Mesenchymal stem cell (in vitro differentiated cells and primary cell): ENCODE data around the gene ARF1.

Source experiments
- DNase-seq: peaks from one replicate; pipeline ENCODE4 v3.0.0-alpha.2; 2013
- H2AFZ ChIP-seq: one replicate; pipeline ENCODE4 v1.6.1; 2013; ENCODE audit warnings: low read depth, mild to moderate bottlenecking, control low read depth, inconsistent platforms, low read length, moderate library complexity
- H2AK5ac ChIP-seq: 2 replicates; pipeline ENCODE4 v1.6.1; 2013; ENCODE audit warnings: low read length, moderate library complexity, mild to moderate bottlenecking, inconsistent platforms; ENCODE audit not compliant: severe bottlenecking
- H2BK120ac ChIP-seq: one replicate; pipeline ENCODE4 v1.6.1; 2013; ENCODE audit warnings: low read depth, mild to moderate bottlenecking, inconsistent platforms, low read length, moderate library complexity
- H2BK12ac ChIP-seq, 2 experiments: one replicate each; pipeline ENCODE4 v1.6.1; 2013; ENCODE audit warnings: inconsistent platforms in 2 of 2, low read length in 2 of 2, mild to moderate bottlenecking in 2 of 2, moderate library complexity in 2 of 2, control low read depth in 1 of 2
- H2BK15ac ChIP-seq: one replicate; pipeline ENCODE4 v1.6.1; 2013; ENCODE audit warnings: mild to moderate bottlenecking, low read depth, inconsistent platforms; ENCODE audit not compliant: poor library complexity, severe bottlenecking
- H2BK5ac ChIP-seq: 2 replicates; pipeline ENCODE4 v1.6.1; 2013; ENCODE audit warnings: low read depth, mild to moderate bottlenecking, low read length, control low read depth, inconsistent platforms; ENCODE audit not compliant: poor library complexity, severe bottlenecking
- H3K14ac ChIP-seq, 2 experiments: one replicate each; pipeline ENCODE4 v1.6.1; 2013; ENCODE audit warnings: inconsistent platforms in 2 of 2, low read length in 2 of 2, control low read depth in 1 of 2, mild to moderate bottlenecking in 1 of 2, moderate library complexity in 1 of 2
- H3K18ac ChIP-seq, 2 experiments: one replicate each; pipeline ENCODE4 v1.6.1; 2013; ENCODE audit warnings: inconsistent platforms in 2 of 2, low read length in 2 of 2, control low read depth in 1 of 2, low read depth in 1 of 2, mild to moderate bottlenecking in 1 of 2
- H3K23ac ChIP-seq, 2 experiments: one replicate each; pipeline ENCODE4 v1.6.1; 2013; ENCODE audit warnings: inconsistent platforms in 2 of 2, low read length in 2 of 2, mild to moderate bottlenecking in 2 of 2, moderate library complexity in 2 of 2, control low read depth in 1 of 2
- H3K27ac ChIP-seq: 2 replicates; pipeline ENCODE4 v1.5.1; 2013; ENCODE audit warnings: mild to moderate bottlenecking, moderate library complexity, low read length, control low read depth, inconsistent platforms; ENCODE audit not compliant: poor library complexity, severe bottlenecking
- H3K27me3 ChIP-seq, 2 experiments: 2 replicates each; pipeline versions ENCODE4 v1.6.1 to v1.7.0; 2013; ENCODE audit warnings: low read length in 2 of 2, mild to moderate bottlenecking in 2 of 2, moderate library complexity in 2 of 2, control low read depth in 1 of 2, inconsistent platforms in 1 of 2; ENCODE audit not compliant: control insufficient read depth in 1 of 2, insufficient read depth in 1 of 2
- H3K36me3 ChIP-seq, 2 experiments: 2 replicates each; pipeline versions ENCODE4 v1.6.1 to v1.7.0; 2013; ENCODE audit warnings: low read length in 2 of 2, control low read depth in 1 of 2, inconsistent platforms in 1 of 2, low read depth in 1 of 2, mild to moderate bottlenecking in 1 of 2; ENCODE audit not compliant: insufficient read depth in 2 of 2, control insufficient read depth in 1 of 2
- H3K4ac ChIP-seq, 2 experiments: one replicate each; pipeline ENCODE4 v1.6.1; 2013; ENCODE audit warnings: inconsistent platforms in 2 of 2, low read length in 2 of 2, mild to moderate bottlenecking in 2 of 2, moderate library complexity in 2 of 2, control low read depth in 1 of 2, low read depth in 1 of 2
- H3K4me1 ChIP-seq: 2 replicates; pipeline ENCODE4 v1.6.1; 2013; ENCODE audit warnings: low read depth, low read length, control low read depth; ENCODE audit not compliant: control insufficient read depth, insufficient read depth
- H3K4me2 ChIP-seq: 2 replicates; pipeline ENCODE4 v1.6.1; 2013; ENCODE audit warnings: low read length, mild to moderate bottlenecking, inconsistent platforms; ENCODE audit not compliant: poor library complexity, severe bottlenecking
- H3K4me3 ChIP-seq, 2 experiments: 2 replicates each; pipeline versions ENCODE4 v1.5.1 to v1.7.0; 2013; ENCODE audit warnings: low read length in 2 of 2, mild to moderate bottlenecking in 2 of 2, control low read depth in 1 of 2, low read depth in 1 of 2; ENCODE audit not compliant: insufficient read depth in 1 of 2
- H3K79me1 ChIP-seq: replicated peaks from 2 replicates; pipeline ENCODE4 v1.6.1; 2013; ENCODE audit warnings: mild to moderate bottlenecking, control low read depth, low read length, inconsistent platforms; ENCODE audit not compliant: poor library complexity, severe bottlenecking
- H3K9ac ChIP-seq: 2 replicates; pipeline ENCODE4 v1.7.0; 2013; ENCODE audit warnings: mild to moderate bottlenecking, low read length, moderate library complexity
- H3K9me3 ChIP-seq: 2 replicates; pipeline ENCODE4 v1.7.0; 2013; ENCODE audit warnings: mild to moderate bottlenecking, low read length; ENCODE audit not compliant: control insufficient read depth
- H4K8ac ChIP-seq: one replicate; pipeline ENCODE4 v1.6.1; 2013; ENCODE audit warnings: inconsistent platforms, mild to moderate bottlenecking, low read length, moderate library complexity
- H4K91ac ChIP-seq: one replicate; pipeline ENCODE4 v1.6.1; 2013; ENCODE audit warnings: mild to moderate bottlenecking, low read length, inconsistent platforms
- WGBS: methylation state at CpG from one replicate; pipeline ENCODE4 v1.1.7; 2013; ENCODE audit warnings: mixed read lengths; 5-methylcytosine and 5-hydroxymethylcytosine counted together

Gene ARF1

DNA sequence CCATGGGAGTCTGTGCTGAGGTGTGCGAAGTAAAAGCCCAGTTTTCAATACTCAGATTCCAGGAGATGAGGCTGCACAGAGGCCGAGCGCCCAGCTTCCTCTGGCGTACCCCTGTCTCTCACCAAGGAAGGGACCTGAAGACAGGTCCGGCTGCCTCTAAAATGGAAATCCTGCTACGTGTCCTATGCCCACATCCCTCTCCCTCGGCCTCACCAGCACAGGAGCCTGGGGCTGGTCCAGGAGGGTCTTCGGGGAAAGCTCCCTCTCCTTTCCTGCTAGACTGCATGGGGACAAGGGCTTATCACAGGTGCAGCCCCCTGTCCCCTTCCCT is 26.2 kb downstream of the ARF1 start:
- Histone ChIP-seq H4K91ac (peak overlapping the region; percentile 89), H3K27me3 (no peaks in the 10 kb centered on the region), H3K79me1 (peaks cover 30% of the 10 kb centered on the region), H3K4me3 (peak overlapping the region; percentile 85 to 99), H4K8ac (peak overlapping the region; percentile 99), H3K4ac (peak overlapping the region in 1 of 2 experiments; percentile 94), H3K18ac (peak overlapping the region; percentile 82 to 96), H3K4me2 (peak overlapping the region; percentile 68), H3K9me3 (no peaks in the 10 kb centered on the region), H2AK5ac (no peak overlapping the region), H3K9ac (peak overlapping the region; percentile 93), H2BK12ac (peak overlapping the region in 1 of 2 experiments; percentile 18), H3K36me3 (peaks cover 23 to 33% of the 10 kb centered on the region in 2 experiments), H2BK120ac (no peak overlapping the region), H2AFZ (peak overlapping the region; percentile 96), H2BK5ac (no peak overlapping the region), H3K23ac (peak overlapping the region in 1 of 2 experiments; percentile 98), H3K14ac (peak overlapping the region in 1 of 2 experiments; percentile 85), H3K4me1 (peaks cover 24% of the 10 kb centered on the region), H3K27ac (no peak overlapping the region), H2BK15ac (no peak overlapping the region)
- no peak for DNase-seq
- WGBS: 16% methylated on average over 8 of the region's 8 CpGs

DNA sequence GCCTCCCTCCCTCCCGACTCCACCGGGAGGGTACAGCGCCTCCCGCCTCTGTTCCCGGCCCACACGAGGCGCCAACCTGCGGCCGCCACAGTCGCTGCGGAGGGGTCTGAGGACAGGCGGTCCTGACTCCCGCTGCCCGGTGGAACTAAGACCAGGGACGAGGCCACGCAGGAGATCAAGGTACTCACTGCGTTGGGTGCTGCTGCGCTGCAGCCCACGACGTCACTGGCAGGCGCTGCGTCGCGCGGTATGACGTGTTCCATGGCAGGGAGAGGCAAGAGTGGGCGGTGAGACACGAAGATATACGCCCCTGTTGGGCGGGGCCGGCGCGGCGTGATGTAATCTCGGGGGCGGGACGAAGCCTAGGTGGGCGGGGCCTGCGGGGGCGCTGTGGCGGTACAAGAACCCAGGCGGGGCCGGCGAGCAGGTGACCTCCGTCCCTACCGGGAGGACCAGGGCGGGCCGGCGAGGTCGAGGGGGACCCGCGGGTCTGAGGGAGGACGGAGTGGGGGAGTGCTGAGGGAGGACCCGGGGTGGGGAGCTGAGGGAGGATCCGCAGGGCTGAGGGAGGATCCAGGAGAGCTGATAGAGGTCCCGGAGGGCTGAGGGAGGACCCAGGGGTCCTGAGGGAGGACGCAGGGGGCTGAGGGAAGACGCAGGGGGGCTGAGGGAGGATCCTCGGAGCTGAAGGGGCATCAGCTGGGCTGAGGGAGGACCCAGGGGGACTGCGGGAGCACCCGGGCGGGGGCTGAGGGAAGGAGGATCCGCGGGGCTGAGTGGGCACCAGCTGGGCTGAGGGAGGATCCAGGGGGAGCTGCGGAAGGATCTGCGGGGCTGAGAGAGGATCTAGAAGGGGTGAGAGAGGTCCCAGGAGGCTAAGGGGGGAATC is 26.8 kb downstream of the ARF1 start, which contains the start of gene MRPL55:
MRPL55 (minus strand) TSS at position 227 of the 889 bp plus-strand sequence. CDS start 1,039 bp downstream, outside the sequence.
- H3K9me3 ChIP-seq: no peaks in the 10 kb centered on the region
- peak within 1 kb of the TSS; percentile 94 for H3K4me2 ChIP-seq
- peak; percentile 96 for DNase-seq
- peak within 1 kb of the TSS in 1 of 2 experiments; percentile 85 for H3K14ac ChIP-seq
- H3K4ac ChIP-seq: peak within 1 kb of the TSS; percentile 35 to 94
- H3K27ac ChIP-seq: no peak within 1 kb of the TSS
- WGBS: 1% methylated on average over 66 of the region's 66 CpGs
- H2BK120ac ChIP-seq: peak within 1 kb of the TSS; percentile 80
- peaks cover 23 to 33% of the 10 kb centered on the region in 2 experiments for H3K36me3 ChIP-seq
- H4K8ac ChIP-seq: peak within 1 kb of the TSS; percentile 99
- H2BK12ac ChIP-seq: peak within 1 kb of the TSS in 1 of 2 experiments; percentile 18
- no peaks in the 10 kb centered on the region for H3K27me3 ChIP-seq
- H3K9ac ChIP-seq: peak within 1 kb of the TSS; percentile 93
- H3K4me3 ChIP-seq: peak within 1 kb of the TSS; percentile 85 to 99
- no peak within 1 kb of the TSS for H2AK5ac ChIP-seq
- peaks cover 22% of the 10 kb centered on the region for H3K4me1 ChIP-seq
- peak within 1 kb of the TSS in 1 of 2 experiments; percentile 98 for H3K23ac ChIP-seq
- peak within 1 kb of the TSS; percentile 5 for H2BK5ac ChIP-seq
- H4K91ac ChIP-seq: peak within 1 kb of the TSS; percentile 89
- H3K79me1 ChIP-seq: peaks cover 30% of the 10 kb centered on the region
- H3K18ac ChIP-seq: peak within 1 kb of the TSS; percentile 82 to 96
- peak within 1 kb of the TSS; percentile 70 for H2BK15ac ChIP-seq
- peak within 1 kb of the TSS; percentile 96 for H2AFZ ChIP-seq

DNA sequence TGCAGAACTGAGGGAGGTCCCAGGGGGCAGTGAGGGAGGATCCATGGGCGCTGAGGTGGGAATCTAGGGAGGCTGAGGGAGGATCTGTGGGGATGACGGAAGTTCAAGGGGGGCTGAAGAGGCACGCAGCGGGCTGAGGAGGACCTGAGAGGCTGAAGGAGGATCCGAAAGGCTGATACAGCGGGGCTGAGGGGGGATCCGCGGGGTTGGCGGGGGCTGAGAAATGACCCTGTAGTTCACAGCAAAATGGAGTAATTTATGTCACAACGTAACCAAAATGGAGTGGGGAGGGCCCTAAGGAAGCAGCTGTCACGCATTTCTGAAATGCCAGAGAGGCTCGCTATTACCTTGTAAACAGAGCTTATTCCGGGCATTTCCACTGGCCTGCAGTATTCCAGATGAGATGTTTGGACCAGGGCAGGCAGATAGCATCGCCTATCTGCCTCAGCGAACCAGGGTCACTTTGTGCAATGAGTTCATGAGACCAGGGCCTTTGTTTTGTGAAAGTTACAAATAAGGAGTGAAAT is 27.5 kb downstream of the ARF1 start:
- Histone ChIP-seq H3K23ac (no peak overlapping the region), H3K18ac (peak overlapping the region; percentile 37 to 69)

DNA sequence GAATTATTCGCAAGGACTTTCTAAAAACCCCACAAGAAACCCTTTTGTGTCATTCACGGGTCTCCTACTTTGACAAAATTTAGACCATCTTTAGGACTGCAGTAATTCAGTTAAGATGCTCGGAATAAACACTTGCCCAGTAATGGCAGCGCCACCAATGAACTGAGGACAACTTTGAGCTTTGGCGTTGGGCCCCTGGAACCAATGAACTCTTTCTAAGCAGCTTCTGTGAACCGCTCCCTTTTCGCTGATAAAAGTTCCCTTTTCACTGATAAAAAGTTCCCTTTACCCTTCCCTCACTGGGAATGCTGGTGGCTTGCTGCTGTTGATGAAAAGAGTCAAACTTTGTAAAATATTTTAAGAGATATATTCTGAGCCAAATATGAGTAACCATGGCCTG is 28.0 kb downstream of the ARF1 start:
- no peak overlapping the region for H3K14ac ChIP-seq
- H3K4ac ChIP-seq: no peak overlapping the region
- H2BK12ac ChIP-seq: no peak overlapping the region
- H3K79me1 ChIP-seq: peaks cover 25% of the 10 kb centered on the region
- peak overlapping the region in 1 of 2 experiments; percentile 85 for H3K4me3 ChIP-seq
- peaks cover 23% of the 10 kb centered on the region in 2 experiments for H3K36me3 ChIP-seq
- H3K23ac ChIP-seq: no peak overlapping the region
- H4K91ac ChIP-seq: no peak overlapping the region
- no peak overlapping the region for H3K27ac ChIP-seq
- H2BK15ac ChIP-seq: no peak overlapping the region
- peak overlapping the region; percentile 94 for H3K4me2 ChIP-seq
- no peak overlapping the region for H3K18ac ChIP-seq
- peak overlapping the region; percentile 93 for H3K9ac ChIP-seq
- H2AK5ac ChIP-seq: no peak overlapping the region
- DNase-seq: no peak
- H2BK120ac ChIP-seq: no peak overlapping the region
- H3K4me1 ChIP-seq: peaks cover 18% of the 10 kb centered on the region
- 95% methylated on average over 7 of the region's 7 CpGs for WGBS
- H2BK5ac ChIP-seq: no peak overlapping the region
- H4K8ac ChIP-seq: no peak overlapping the region
- H3K27me3 ChIP-seq: no peaks in the 10 kb centered on the region
- H2AFZ ChIP-seq: no peak overlapping the region
- H3K9me3 ChIP-seq: no peaks in the 10 kb centered on the region

More for the DNA sequence above, 27.5 kb downstream of the ARF1 start:
- peak; percentile 67 for DNase-seq
- Histone ChIP-seq H4K91ac (peak overlapping the region; percentile 36), H3K4ac (no peak overlapping the region), H3K4me2 (peak overlapping the region; percentile 94), H4K8ac (peak overlapping the region; percentile 86), H2BK5ac (peak overlapping the region; percentile 5), H2AFZ (peak overlapping the region; percentile 92), H3K4me1 (peaks cover 19% of the 10 kb centered on the region), H3K4me3 (peak overlapping the region; percentile 85 to 89), H2AK5ac (peak overlapping the region; percentile 26), H3K14ac (no peak overlapping the region), H2BK120ac (peak overlapping the region; percentile 80), H3K79me1 (peaks cover 29% of the 10 kb centered on the region), H3K27me3 (no peaks in the 10 kb centered on the region), H2BK12ac (no peak overlapping the region), H3K36me3 (peaks cover 23 to 28% of the 10 kb centered on the region in 2 experiments), H3K27ac (no peak overlapping the region), H2BK15ac (peak overlapping the region; percentile 70), H3K9me3 (no peaks in the 10 kb centered on the region), H3K9ac (peak overlapping the region; percentile 93)
- 36% methylated on average over 15 of the region's 15 CpGs for WGBS
